Natural killer cell (primary cell): Measurements from ENCODE around the gene DRC7. TPM values are rescaled to one million over a fixed set of nuclear protein-coding genes. Genes with fewer than 3 reads are reported as not detected.

Experiments used
- ATAC-seq, 3 donors: fragments of 150-1000 bp in 2 of 3; fragments of 200-7000 bp in 1 of 3; cut with Tn5 transposase; 1 replicate in 1 of 3; 2 replicates in 2 of 3; pipeline ENCODE4 v1.10.0; 2021; ENCODE audit warnings: mild to moderate bottlenecking in 2 of 3, moderate library complexity in 2 of 3
- DNase-seq, 2 donors: peaks; one replicate each; pipeline versions ENCODE4 v3.0.0 to v3.0.0-alpha.2; 2013 to 2021; ENCODE audit warnings: mixed read lengths in 1 of 2
- H3K27ac ChIP-seq: one replicate; pipeline ENCODE4 v1.5.1; 2013; ENCODE audit warnings: mild to moderate bottlenecking, low read length
- H3K27me3 ChIP-seq: one replicate; pipeline ENCODE4 v1.6.1; 2013; ENCODE audit warnings: low read length; ENCODE audit not compliant: control insufficient read depth, insufficient read depth
- H3K36me3 ChIP-seq: one replicate; pipeline ENCODE4 v1.6.1; 2013; ENCODE audit warnings: low read length; ENCODE audit not compliant: control insufficient read depth, insufficient read depth
- H3K4me1 ChIP-seq: one replicate; pipeline ENCODE4 v1.6.1; 2013; ENCODE audit warnings: low read length; ENCODE audit not compliant: control insufficient read depth, insufficient read depth
- H3K4me3 ChIP-seq: one replicate; pipeline ENCODE4 v1.5.1; 2013; ENCODE audit warnings: low read length
- H3K9me3 ChIP-seq: one replicate; pipeline ENCODE4 v1.6.1; 2013; ENCODE audit warnings: low read length; ENCODE audit not compliant: control insufficient read depth, insufficient read depth
- H3K27ac Mint-ChIP-seq, 2 donors: one replicate each; pipeline ENCODE4 v1.8.0; 2022; ENCODE audit warnings: mild to moderate bottlenecking in 2 of 2, mixed read lengths in 2 of 2, moderate library complexity in 1 of 2
- H3K27me3 Mint-ChIP-seq, 2 donors: one replicate each; pipeline ENCODE4 v1.8.0; 2022; ENCODE audit warnings: low read depth in 2 of 2, mixed read lengths in 2 of 2
- H3K36me3 Mint-ChIP-seq: one replicate; pipeline ENCODE4 v1.8.0; 2022; ENCODE audit warnings: mixed read lengths
- H3K4me1 Mint-ChIP-seq, 2 donors: one replicate each; pipeline ENCODE4 v1.8.0; 2022; ENCODE audit warnings: mixed read lengths in 2 of 2
- H3K4me3 Mint-ChIP-seq: one replicate; pipeline ENCODE4 v1.8.0; 2022; ENCODE audit warnings: mild to moderate bottlenecking, moderate library complexity, mixed read lengths
- H3K9me3 Mint-ChIP-seq, 2 donors: one replicate each; pipeline ENCODE4 v1.8.0; 2022; ENCODE audit warnings: mixed read lengths in 2 of 2
- CTCF ChIP-seq: fragments of 200-600 bp; IDR thresholded peaks from one replicate; pipeline ENCODE4 v1.8.0; 2022; ENCODE audit warnings: antibody characterized with exemption
- WGBS: methylation state at CpG from one replicate; pipeline ENCODE4 v1.1.7; 2013; ENCODE audit warnings: missing lambda C conversion rate; ENCODE audit not compliant: insufficient coverage; 5-methylcytosine and 5-hydroxymethylcytosine counted together
- intact Hi-C: fragments of 100-400 bp; cut with micrococcal nuclease; formaldehyde crosslinking; loops from one replicate; pipeline ENCODE4 v1.14.2; 2022
- total RNA-seq, 4 donors: library from RNA; stranded (reverse); fragments of 120-200 nt in 1 of 4; gene quantifications; one replicate each; pipeline versions ENCODE4 v1.2.3 to v1.2.4, GENCODE V29; 2013 to 2022

DRC7 gene
- total RNA-seq, 3 donors from 2014 or later (not counting 1 experiment from before 2014, with no cell fraction given), result 0.33 TPM; not detected in 2

DNA sequence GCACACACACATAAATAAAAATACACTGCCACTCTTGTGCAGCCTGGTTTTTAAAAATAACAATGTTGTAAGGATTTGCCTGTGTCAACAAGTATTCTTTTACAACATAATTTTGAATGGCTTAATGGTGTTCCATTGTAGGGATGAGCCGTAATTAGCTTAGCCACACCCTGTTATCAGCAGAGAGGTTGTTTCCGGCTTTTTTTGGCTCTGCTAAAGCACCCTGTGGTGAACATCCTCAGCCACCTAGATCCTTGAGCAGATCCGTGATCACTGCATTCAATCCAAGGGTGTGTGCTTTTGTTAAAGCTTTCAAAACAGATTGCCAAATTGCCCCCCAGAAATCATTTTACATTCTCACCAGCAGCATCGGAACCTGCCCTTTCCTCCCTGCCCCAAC, 47.9 kb downstream of the DRC7 start:
- intact Hi-C loops, result no loop called here
- Histone ChIP-seq H3K27ac (no peak overlapping the region), H3K27me3 (no peaks in the 10 kb centered on the region), H3K4me1 (no peaks in the 10 kb centered on the region), H3K4me3 (no peak overlapping the region), H3K36me3 (peaks cover 6% of the 10 kb centered on the region), H3K9me3 (no peaks in the 10 kb centered on the region)
- 99% methylated on average over 3 of the region's 4 CpGs for WGBS
- Mint-ChIP-seq H3K9me3 (no peaks in the 10 kb centered on the region), H3K4me3 (no peak overlapping the region), H3K4me1 (peaks cover 7% of the 10 kb centered on the region in 2 donors), H3K36me3 (no peaks in the 10 kb centered on the region), H3K27me3 (no peaks in the 10 kb centered on the region), H3K27ac (no peak overlapping the region)
- no peak for TF ChIP-seq CTCF
- DNase-seq (no peak), ATAC-seq (no peak)

DNA sequence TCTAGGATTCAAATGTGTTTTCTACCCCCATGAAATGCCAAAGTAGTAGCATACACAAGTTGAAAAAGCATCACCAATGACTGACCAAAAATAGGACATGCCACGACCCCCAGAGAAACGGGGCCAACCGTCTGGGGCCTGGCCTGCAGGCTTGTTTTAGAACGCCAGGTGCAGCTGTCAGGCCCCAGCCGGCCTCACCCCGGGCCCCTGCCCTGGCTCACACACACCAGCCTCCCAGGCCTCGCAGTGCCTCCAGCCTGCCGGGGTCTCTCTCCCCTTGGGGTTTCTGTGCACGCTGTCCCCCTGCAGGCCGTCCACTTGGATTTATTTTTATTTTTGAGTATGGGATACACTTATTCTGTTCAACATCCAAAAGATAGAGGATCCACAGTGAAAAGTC, 48.9 kb downstream of the DRC7 start:
- no peak for ATAC-seq
- Histone ChIP-seq H3K4me1 (no peaks in the 10 kb centered on the region), H3K27ac (no peak overlapping the region), H3K36me3 (peaks cover 6% of the 10 kb centered on the region), H3K4me3 (no peak overlapping the region), H3K27me3 (no peaks in the 10 kb centered on the region), H3K9me3 (no peaks in the 10 kb centered on the region)
- Mint-ChIP-seq H3K9me3 (no peaks in the 10 kb centered on the region), H3K27ac (no peak overlapping the region), H3K4me1 (peaks cover 7% of the 10 kb centered on the region in 2 donors), H3K27me3 (no peaks in the 10 kb centered on the region), H3K4me3 (no peak overlapping the region), H3K36me3 (no peaks in the 10 kb centered on the region)
- TF ChIP-seq CTCF, result no peak
- intact Hi-C loops, result no loop called here
- 82% methylated on average over 7 of the region's 10 CpGs for WGBS
- no peak for DNase-seq

- Mint-ChIP-seq H3K4me3 (no peak overlapping the region), H3K9me3 (no peaks in the 10 kb centered on the region), H3K36me3 (no peaks in the 10 kb centered on the region), H3K4me1 (peaks cover 7 to 11% of the 10 kb centered on the region in 2 donors), H3K27ac (no peak overlapping the region), H3K27me3 (no peaks in the 10 kb centered on the region)
- Histone ChIP-seq H3K4me1 (no peaks in the 10 kb centered on the region), H3K27me3 (no peaks in the 10 kb centered on the region), H3K36me3 (peaks cover 6% of the 10 kb centered on the region), H3K4me3 (no peak overlapping the region), H3K9me3 (no peaks in the 10 kb centered on the region), H3K27ac (no peak overlapping the region)
- WGBS, result 96% methylated on average over 22 of the region's 23 CpGs
- no peak for TF ChIP-seq CTCF
- ATAC-seq (no peak), DNase-seq (no peak)
- intact Hi-C loops, result no loop called here
Measured at GRCh38 chr16:57743886-57744641, 49.5 kb downstream of the DRC7 start.

GRCh38 chr16:57744642-57744903, 50.0 kb downstream of the DRC7 start:
- Histone ChIP-seq H3K4me1 (peaks cover under 1% of the 10 kb centered on the region), H3K9me3 (no peaks in the 10 kb centered on the region), H3K27me3 (no peaks in the 10 kb centered on the region), H3K36me3 (peaks cover 6% of the 10 kb centered on the region), H3K4me3 (no peak overlapping the region), H3K27ac (no peak overlapping the region)
- Mint-ChIP-seq H3K27ac (no peak overlapping the region), H3K4me3 (no peak overlapping the region), H3K9me3 (no peaks in the 10 kb centered on the region), H3K4me1 (peaks cover 7 to 16% of the 10 kb centered on the region in 2 donors), H3K36me3 (no peaks in the 10 kb centered on the region), H3K27me3 (no peaks in the 10 kb centered on the region)
- DNase-seq (no peak), ATAC-seq (no peak)
- 95% methylated on average over 7 of the region's 7 CpGs for WGBS
- no peak for TF ChIP-seq CTCF
- intact Hi-C loops, result no loop called here
